RWPE2 (cell line): ENCODE results near the gene ELOVL1.
A peak's percentile ranks its signal among the peaks of the same experiment; 100 is the strongest.

Experiments used
- ATAC-seq: fragments of 200-7000 bp; cut with Tn5 transposase; 3 replicates; pipeline ENCODE4 v1.9.1; 2021; ENCODE audit warnings: low read depth
- DNase-seq: peaks from one replicate; pipeline ENCODE4 v3.0.0-alpha.2; 2020; ENCODE audit warnings: low spot score
- H3K27ac ChIP-seq: fragments of 450-650 bp; 2 replicates; pipeline ENCODE4 v1.5.1; 2017; ENCODE audit warnings: mild to moderate bottlenecking; ENCODE audit not compliant: poor library complexity, severe bottlenecking
- H3K27me3 ChIP-seq: fragments of 250-450 bp; sonication (Bioruptor Pico); 2 replicates; pipeline ENCODE4 v1.5.1; 2021; ENCODE audit warnings: mild to moderate bottlenecking, moderate library complexity; ENCODE audit not compliant: insufficient read depth, poor library complexity, severe bottlenecking
- H3K36me3 ChIP-seq: fragments of 250-450 bp; sonication (Bioruptor Pico); 2 replicates; pipeline ENCODE4 v1.5.1; 2020; ENCODE audit warnings: low read depth, mild to moderate bottlenecking, moderate library complexity
- H3K4me1 ChIP-seq: fragments of 250-450 bp; sonication (Bioruptor Pico); 2 replicates; pipeline ENCODE4 v1.5.1; 2021; ENCODE audit warnings: mild to moderate bottlenecking, moderate library complexity; ENCODE audit not compliant: insufficient read depth, poor library complexity, severe bottlenecking
- H3K4me3 ChIP-seq: fragments of 250-450 bp; sonication (Bioruptor Pico); 2 replicates; pipeline ENCODE4 v1.5.1; 2021; ENCODE audit warnings: mild to moderate bottlenecking, moderate library complexity; ENCODE audit not compliant: severe bottlenecking
- H3K9me3 ChIP-seq: fragments of 250-450 bp; sonication (Bioruptor Pico); 2 replicates; pipeline ENCODE4 v1.5.1; 2021; ENCODE audit warnings: mild to moderate bottlenecking, moderate library complexity; ENCODE audit not compliant: severe bottlenecking
- CTCF ChIP-seq: fragments of 450-650 bp; IDR thresholded peaks from one replicate; pipeline ENCODE4 v1.5.1; 2017; ENCODE audit warnings: mild to moderate bottlenecking, moderate library complexity; ENCODE audit not compliant: poor library complexity, severe bottlenecking

The ELOVL1 gene

GRCh38 chr1:43388613-43389012, 20.8 kb upstream of the ELOVL1 start:
- Histone ChIP-seq H3K4me3 (peak overlapping the region; percentile 84), H3K9me3 (no peaks in the 10 kb centered on the region), H3K4me1 (peaks cover 7% of the 10 kb centered on the region), H3K27me3 (no peaks in the 10 kb centered on the region), H3K27ac (peak overlapping the region; percentile 48), H3K36me3 (peaks cover 52% of the 10 kb centered on the region)
- TF ChIP-seq CTCF = no peak
- no peak for ATAC-seq
- no peak for DNase-seq

GRCh38 chr1:43387976-43388599, 20.3 kb upstream of the ELOVL1 start:
- H3K9me3 ChIP-seq = no peaks in the 10 kb centered on the region
- DNase-seq (no peak), ATAC-seq (no peak)
- peaks cover 57% of the 10 kb centered on the region for H3K36me3 ChIP-seq
- H3K27me3 ChIP-seq = no peaks in the 10 kb centered on the region
- H3K4me3 ChIP-seq = no peak overlapping the region
- TF ChIP-seq CTCF = no peak
- no peak overlapping the region for H3K27ac ChIP-seq
- peaks cover 7% of the 10 kb centered on the region for H3K4me1 ChIP-seq

GRCh38 chr1:43386676-43387075, 18.9 kb upstream of the ELOVL1 start:
- H3K9me3 ChIP-seq = no peaks in the 10 kb centered on the region
- peaks cover 63% of the 10 kb centered on the region for H3K36me3 ChIP-seq
- peaks cover 7% of the 10 kb centered on the region for H3K4me1 ChIP-seq
- H3K4me3 ChIP-seq = no peak overlapping the region
- H3K27ac ChIP-seq = no peak overlapping the region
- DNase-seq = no peak
- TF ChIP-seq CTCF = no peak
- H3K27me3 ChIP-seq = no peaks in the 10 kb centered on the region
- ATAC-seq = no peak

- DNase-seq = no peak
- ATAC-seq = peak; percentile 36; the same call in 2 of the 3 replicates
- Histone ChIP-seq H3K4me1 (peaks cover 2% of the 10 kb centered on the region), H3K9me3 (no peaks in the 10 kb centered on the region), H3K27ac (no peak overlapping the region), H3K36me3 (peaks cover 63% of the 10 kb centered on the region), H3K27me3 (no peaks in the 10 kb centered on the region), H3K4me3 (no peak overlapping the region)
- peak; percentile 19 for TF ChIP-seq CTCF
Measured at GRCh38 chr1:43383449-43383848, 15.6 kb upstream of the ELOVL1 start.

GRCh38 chr1:43382027-43382779, 14.4 kb upstream of the ELOVL1 start:
- Histone ChIP-seq H3K4me3 (no peak overlapping the region), H3K4me1 (no peaks in the 10 kb centered on the region), H3K27ac (no peak overlapping the region), H3K36me3 (peaks cover 50% of the 10 kb centered on the region), H3K27me3 (no peaks in the 10 kb centered on the region), H3K9me3 (no peaks in the 10 kb centered on the region)
- ATAC-seq (peak; percentile 23; the same call in 1 of the 3 replicates), DNase-seq (no peak)
- TF ChIP-seq CTCF = no peak
